ENCODE data around the gene SH3BGRL. TPM values are rescaled to one million over a fixed set of nuclear protein-coding genes. Genes with fewer than 3 reads are reported as not detected.

Gene SH3BGRL
- total RNA-seq, 1 donor from 2014 or later, result 121 TPM

GRCh38 chrX:81261576-81261975 lies 59.7 kb downstream of the SH3BGRL start:
- DNase-seq (ENCODE audit: extremely low spot score in 2 of 2), result no peak
- H3K27ac ChIP-seq, result no peak overlapping the region
- H3K4me3 ChIP-seq, result no peak overlapping the region
- H3K27me3 ChIP-seq, result no peaks in the 10 kb centered on the region
- TF ChIP-seq POLR2AphosphoS5 (IDR thresholded peaks at IDR 0.05; ENCODE audit: insufficient read depth in 1 of 2, low read depth in 1 of 2) (no peak), POLR2A (IDR thresholded peaks at IDR 0.05) (no peak)
- TF ChIP-seq, protein P1, sequence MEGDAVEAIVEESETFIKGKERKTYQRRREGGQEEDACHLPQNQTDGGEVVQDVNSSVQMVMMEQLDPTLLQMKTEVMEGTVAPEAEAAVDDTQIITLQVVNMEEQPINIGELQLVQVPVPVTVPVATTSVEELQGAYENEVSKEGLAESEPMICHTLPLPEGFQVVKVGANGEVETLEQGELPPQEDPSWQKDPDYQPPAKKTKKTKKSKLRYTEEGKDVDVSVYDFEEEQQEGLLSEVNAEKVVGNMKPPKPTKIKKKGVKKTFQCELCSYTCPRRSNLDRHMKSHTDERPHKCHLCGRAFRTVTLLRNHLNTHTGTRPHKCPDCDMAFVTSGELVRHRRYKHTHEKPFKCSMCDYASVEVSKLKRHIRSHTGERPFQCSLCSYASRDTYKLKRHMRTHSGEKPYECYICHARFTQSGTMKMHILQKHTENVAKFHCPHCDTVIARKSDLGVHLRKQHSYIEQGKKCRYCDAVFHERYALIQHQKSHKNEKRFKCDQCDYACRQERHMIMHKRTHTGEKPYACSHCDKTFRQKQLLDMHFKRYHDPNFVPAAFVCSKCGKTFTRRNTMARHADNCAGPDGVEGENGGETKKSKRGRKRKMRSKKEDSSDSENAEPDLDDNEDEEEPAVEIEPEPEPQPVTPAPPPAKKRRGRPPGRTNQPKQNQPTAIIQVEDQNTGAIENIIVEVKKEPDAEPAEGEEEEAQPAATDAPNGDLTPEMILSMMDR (IDR thresholded peaks at IDR 0.05), result no peak
- intact Hi-C loops (cut with DNase I), result no loop called here
- H3K36me3 ChIP-seq, result no peaks in the 10 kb centered on the region
- H3K4me1 ChIP-seq, result peaks cover 6% of the 10 kb centered on the region
- H3K9me3 ChIP-seq, result no peaks in the 10 kb centered on the region

- Histone ChIP-seq H3K27me3 (no peaks in the 10 kb centered on the region), H3K4me3 (no peak overlapping the region), H3K9me3 (no peaks in the 10 kb centered on the region), H3K36me3 (no peaks in the 10 kb centered on the region), H3K4me1 (peaks cover 6% of the 10 kb centered on the region), H3K27ac (no peak overlapping the region)
- TF ChIP-seq POLR2A (IDR thresholded peaks at IDR 0.05) (no peak), POLR2AphosphoS5 (IDR thresholded peaks at IDR 0.05; ENCODE audit: insufficient read depth in 1 of 2, low read depth in 1 of 2) (no peak)
- TF ChIP-seq, protein P1 (IDR thresholded peaks at IDR 0.05), result no peak
- intact Hi-C loops (cut with DNase I), result no loop called here
- DNase-seq (ENCODE audit: extremely low spot score in 2 of 2), result no peak
Observed at GRCh38 chrX:81263059-81263458, 61.2 kb downstream of the SH3BGRL start.

GRCh38 chrX:81278616-81279015 lies 76.7 kb downstream of the SH3BGRL start:
- intact Hi-C loops (cut with DNase I), result no loop called here
- peaks cover 0 to 6% of the 10 kb centered on the region in 2 donors for H3K36me3 ChIP-seq
- no peak overlapping the region for H3K4me3 ChIP-seq
- no peak for DNase-seq (ENCODE audit: extremely low spot score in 2 of 2)
- TF ChIP-seq POLR2A (IDR thresholded peaks at IDR 0.05) (no peak), POLR2AphosphoS5 (IDR thresholded peaks at IDR 0.05; ENCODE audit: insufficient read depth in 1 of 2, low read depth in 1 of 2) (no peak)
- TF ChIP-seq, protein P1 (IDR thresholded peaks at IDR 0.05), result no peak
- H3K4me1 ChIP-seq, result no peaks in the 10 kb centered on the region
- H3K9me3 ChIP-seq, result no peaks in the 10 kb centered on the region
- H3K27me3 ChIP-seq, result no peaks in the 10 kb centered on the region
- no peak overlapping the region for H3K27ac ChIP-seq

DNA sequence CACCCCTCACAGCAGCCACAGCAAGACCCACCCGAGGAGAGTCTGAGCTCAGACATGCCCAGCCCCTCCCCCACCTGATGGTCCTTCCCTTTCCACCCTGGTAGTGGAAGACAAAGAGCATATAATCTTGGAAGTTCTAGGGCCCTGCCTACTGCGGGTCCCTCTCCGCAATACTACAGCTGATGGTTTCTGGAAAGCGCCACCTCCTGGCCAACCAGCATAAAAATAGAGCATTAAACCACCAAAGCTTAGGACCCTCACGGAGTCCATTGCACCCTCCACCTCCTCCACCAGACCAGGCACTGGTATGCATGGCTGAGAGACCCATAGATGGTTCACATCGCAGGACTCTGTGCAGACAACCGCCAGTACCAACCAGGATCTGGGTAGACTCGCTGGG lies 78.2 kb downstream of the SH3BGRL start:
- Histone ChIP-seq H3K27ac (no peak overlapping the region), H3K4me1 (no peaks in the 10 kb centered on the region), H3K9me3 (no peaks in the 10 kb centered on the region), H3K4me3 (no peak overlapping the region), H3K27me3 (no peaks in the 10 kb centered on the region), H3K36me3 (peaks cover 0 to 6% of the 10 kb centered on the region in 2 donors)
- TF ChIP-seq POLR2AphosphoS5 (IDR thresholded peaks at IDR 0.05; ENCODE audit: insufficient read depth in 1 of 2, low read depth in 1 of 2), result no peak
- TF ChIP-seq POLR2A (IDR thresholded peaks at IDR 0.05), result no peak
- TF ChIP-seq, protein P1 (IDR thresholded peaks at IDR 0.05), result no peak
- intact Hi-C loops (cut with DNase I), result no loop called here
- DNase-seq (ENCODE audit: extremely low spot score in 2 of 2), result no peak

DNA sequence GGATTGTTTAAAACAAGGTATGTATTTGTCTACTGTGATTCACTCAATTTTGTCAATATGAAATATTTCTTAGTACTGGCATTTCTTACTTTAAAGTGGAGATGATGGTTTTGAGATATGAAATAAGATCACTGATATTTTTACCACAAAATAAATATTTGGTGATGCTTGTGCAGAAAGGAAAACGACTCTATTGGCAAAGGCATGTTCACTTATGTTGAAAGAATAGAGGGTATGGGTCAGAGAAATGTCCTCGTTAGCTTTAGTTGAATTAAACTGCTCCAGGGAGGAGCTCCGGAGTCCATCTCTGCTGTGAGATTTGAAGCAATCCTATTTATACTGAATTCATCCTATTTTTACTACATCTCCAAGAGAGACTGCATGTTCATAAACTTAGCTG lies 84.2 kb downstream of the SH3BGRL start:
- H3K4me3 ChIP-seq, result no peak overlapping the region
- H3K27ac ChIP-seq, result no peak overlapping the region
- no peak for DNase-seq (ENCODE audit: extremely low spot score in 2 of 2)
- H3K9me3 ChIP-seq, result peaks cover 3% of the 10 kb centered on the region
- intact Hi-C loops (cut with DNase I), result no loop called here
- TF ChIP-seq POLR2A (IDR thresholded peaks at IDR 0.05), result no peak
- TF ChIP-seq POLR2AphosphoS5 (IDR thresholded peaks at IDR 0.05; ENCODE audit: insufficient read depth in 1 of 2, low read depth in 1 of 2), result no peak
- no peaks in the 10 kb centered on the region for H3K27me3 ChIP-seq
- H3K36me3 ChIP-seq, result no peaks in the 10 kb centered on the region
- no peaks in the 10 kb centered on the region for H3K4me1 ChIP-seq

All from vagina (tissue), 2 donors.